Panc1 (cell line): Measurements from ENCODE around the gene ZNF333. TPM values are rescaled to one million over a fixed set of nuclear protein-coding genes. Genes with fewer than 3 reads are reported as not detected.

ENCODE experiments used
- ATAC-seq: fragments of 200-7000 bp; cut with Tn5 transposase; 2 replicates; pipeline ENCODE4 v1.9.1; 2020; ENCODE audit warnings: mild to moderate bottlenecking, moderate library complexity
- BruUV-seq: library from RNA; stranded (reverse); fragments of 400-500 nt; replicated peaks from 2 replicates; lab custom pipeline; 2021; lab: Mats Ljungman, UMichigan
- CTCF ChIA-PET: fragments of 300-600 bp; sonication (Branson Sonifier 250); formaldehyde crosslinking; loops from one replicate; lab custom pipeline; 2022; ENCODE audit warnings: antibody characterized with exemption; lab: Charles Lee
- POLR2A ChIA-PET: fragments of 300-600 bp; sonication (Branson Sonifier 250); formaldehyde crosslinking; loops from one replicate; lab custom pipeline; 2022; ENCODE audit warnings: antibody characterized with exemption; lab: Charles Lee
- DNase-seq: peaks from one replicate; pipeline ENCODE4 v3.0.0-alpha.2; 2010; ENCODE audit warnings: low read depth, low spot score
- H3K27ac ChIP-seq: 2 replicates; pipeline ENCODE4 v1.5.1; 2011; ENCODE audit warnings: mild to moderate bottlenecking, low read length, inconsistent platforms
- H3K27me3 ChIP-seq: fragments of 200-500 bp; sonication (Bioruptor generic); 2 replicates; pipeline ENCODE4 v1.6.0; 2014; ENCODE audit warnings: low read length, inconsistent platforms; ENCODE audit not compliant: control insufficient read depth, insufficient read depth
- H3K36me3 ChIP-seq: fragments of 200-500 bp; sonication (Bioruptor generic); 2 replicates; pipeline ENCODE4 v1.5.1; 2014; ENCODE audit warnings: inconsistent platforms, mild to moderate bottlenecking, low read length, moderate library complexity; ENCODE audit not compliant: control insufficient read depth, insufficient read depth
- H3K4me1 ChIP-seq: 2 replicates; pipeline ENCODE4 v1.5.1; 2011; ENCODE audit warnings: inconsistent platforms, mild to moderate bottlenecking, low read length, moderate library complexity; ENCODE audit not compliant: control insufficient read depth, insufficient read depth
- H3K4me3 ChIP-seq, 2 experiments: 2 replicates each; pipeline ENCODE4 v1.5.1; 2011 to 2012; ENCODE audit warnings: low read depth in 2 of 2, low read length in 2 of 2, mild to moderate bottlenecking in 2 of 2, inconsistent platforms in 1 of 2, moderate library complexity in 1 of 2
- H3K9me3 ChIP-seq: fragments of 200-500 bp; sonication (Bioruptor generic); 2 replicates; pipeline ENCODE4 v1.5.1; 2014; ENCODE audit warnings: low read depth, mild to moderate bottlenecking, inconsistent platforms, low read length, moderate library complexity; ENCODE audit not compliant: control insufficient read depth, insufficient read depth
- POLR2AphosphoS5 ChIP-seq: IDR thresholded peaks from 2 replicates; pipeline ENCODE4 v1.6.1; 2012; ENCODE audit warnings: mild to moderate bottlenecking, low read depth, low read length, moderate library complexity
- SIN3A ChIP-seq: IDR thresholded peaks from 2 replicates; pipeline ENCODE4 v1.6.1; 2012; ENCODE audit warnings: low read depth, mild to moderate bottlenecking, low read length, moderate library complexity, borderline replicate concordance; ENCODE audit not compliant: insufficient read depth
- TCF7L2 ChIP-seq: IDR thresholded peaks from 2 replicates; pipeline ENCODE4 v1.6.1; 2011; ENCODE audit warnings: mild to moderate bottlenecking, low read depth, low read length, inconsistent platforms
- in situ Hi-C: cut with HindIII; loops from 2 replicates; pipeline ENCODE4 v1.10.0; 2016; ENCODE audit warnings: low sequenced_read_pairs, low pct_unique_long_range_greater_than_20kb
- intact Hi-C: fragments of 100-400 bp; cut with micrococcal nuclease; formaldehyde crosslinking; loops from one replicate; pipeline ENCODE4 v1.10.0; 2022; ENCODE audit not compliant: unreplicated experiment
- total RNA-seq: library from RNA; stranded (reverse); gene quantifications from one replicate; pipeline ENCODE4 v1.2.1, GENCODE V29; 2021; ENCODE audit not compliant: unreplicated experiment
- TF ChIP-seq, protein P1 (sequence below): fragments of 450-650 bp; IDR thresholded peaks from 2 replicates; pipeline ENCODE4 v1.5.1; 2017; ENCODE audit warnings: mild to moderate bottlenecking
- TF ChIP-seq, protein P2 (sequence below), 2 experiments: IDR thresholded peaks; 2 replicates each; pipeline ENCODE4 v1.6.1; 2011 to 2012; ENCODE audit warnings: low read depth in 2 of 2, control low read depth in 1 of 2, low read length in 1 of 2, mild to moderate bottlenecking in 1 of 2, moderate library complexity in 1 of 2; ENCODE audit not compliant: insufficient read depth in 1 of 2

The ZNF333 gene
- total RNA-seq, 1 experiment from 2014 or later = 9.2 TPM

DNA sequence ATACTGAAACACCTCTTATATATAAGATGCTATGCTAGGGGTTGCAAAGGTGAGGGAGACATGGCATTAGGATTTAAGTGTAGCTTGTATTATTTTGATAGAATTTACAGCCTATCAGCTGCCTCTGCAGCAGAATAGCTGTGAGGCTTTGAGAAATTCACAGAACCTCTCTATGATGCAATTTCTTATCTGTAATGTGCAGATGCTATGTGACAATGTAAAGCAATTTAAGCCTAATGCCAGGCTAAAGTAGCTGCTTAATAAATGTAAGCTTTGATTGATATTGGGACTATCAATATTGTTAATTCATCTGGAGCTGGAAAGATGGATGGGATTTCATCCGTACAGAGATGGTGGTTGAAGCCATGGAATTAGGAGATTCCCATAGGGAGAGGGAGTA lies 16.8 kb upstream of the ZNF333 start:
- CTCF ChIA-PET = no interaction called here
- TF ChIP-seq, protein P1, sequence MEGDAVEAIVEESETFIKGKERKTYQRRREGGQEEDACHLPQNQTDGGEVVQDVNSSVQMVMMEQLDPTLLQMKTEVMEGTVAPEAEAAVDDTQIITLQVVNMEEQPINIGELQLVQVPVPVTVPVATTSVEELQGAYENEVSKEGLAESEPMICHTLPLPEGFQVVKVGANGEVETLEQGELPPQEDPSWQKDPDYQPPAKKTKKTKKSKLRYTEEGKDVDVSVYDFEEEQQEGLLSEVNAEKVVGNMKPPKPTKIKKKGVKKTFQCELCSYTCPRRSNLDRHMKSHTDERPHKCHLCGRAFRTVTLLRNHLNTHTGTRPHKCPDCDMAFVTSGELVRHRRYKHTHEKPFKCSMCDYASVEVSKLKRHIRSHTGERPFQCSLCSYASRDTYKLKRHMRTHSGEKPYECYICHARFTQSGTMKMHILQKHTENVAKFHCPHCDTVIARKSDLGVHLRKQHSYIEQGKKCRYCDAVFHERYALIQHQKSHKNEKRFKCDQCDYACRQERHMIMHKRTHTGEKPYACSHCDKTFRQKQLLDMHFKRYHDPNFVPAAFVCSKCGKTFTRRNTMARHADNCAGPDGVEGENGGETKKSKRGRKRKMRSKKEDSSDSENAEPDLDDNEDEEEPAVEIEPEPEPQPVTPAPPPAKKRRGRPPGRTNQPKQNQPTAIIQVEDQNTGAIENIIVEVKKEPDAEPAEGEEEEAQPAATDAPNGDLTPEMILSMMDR = no peak
- TF ChIP-seq, protein P2, sequence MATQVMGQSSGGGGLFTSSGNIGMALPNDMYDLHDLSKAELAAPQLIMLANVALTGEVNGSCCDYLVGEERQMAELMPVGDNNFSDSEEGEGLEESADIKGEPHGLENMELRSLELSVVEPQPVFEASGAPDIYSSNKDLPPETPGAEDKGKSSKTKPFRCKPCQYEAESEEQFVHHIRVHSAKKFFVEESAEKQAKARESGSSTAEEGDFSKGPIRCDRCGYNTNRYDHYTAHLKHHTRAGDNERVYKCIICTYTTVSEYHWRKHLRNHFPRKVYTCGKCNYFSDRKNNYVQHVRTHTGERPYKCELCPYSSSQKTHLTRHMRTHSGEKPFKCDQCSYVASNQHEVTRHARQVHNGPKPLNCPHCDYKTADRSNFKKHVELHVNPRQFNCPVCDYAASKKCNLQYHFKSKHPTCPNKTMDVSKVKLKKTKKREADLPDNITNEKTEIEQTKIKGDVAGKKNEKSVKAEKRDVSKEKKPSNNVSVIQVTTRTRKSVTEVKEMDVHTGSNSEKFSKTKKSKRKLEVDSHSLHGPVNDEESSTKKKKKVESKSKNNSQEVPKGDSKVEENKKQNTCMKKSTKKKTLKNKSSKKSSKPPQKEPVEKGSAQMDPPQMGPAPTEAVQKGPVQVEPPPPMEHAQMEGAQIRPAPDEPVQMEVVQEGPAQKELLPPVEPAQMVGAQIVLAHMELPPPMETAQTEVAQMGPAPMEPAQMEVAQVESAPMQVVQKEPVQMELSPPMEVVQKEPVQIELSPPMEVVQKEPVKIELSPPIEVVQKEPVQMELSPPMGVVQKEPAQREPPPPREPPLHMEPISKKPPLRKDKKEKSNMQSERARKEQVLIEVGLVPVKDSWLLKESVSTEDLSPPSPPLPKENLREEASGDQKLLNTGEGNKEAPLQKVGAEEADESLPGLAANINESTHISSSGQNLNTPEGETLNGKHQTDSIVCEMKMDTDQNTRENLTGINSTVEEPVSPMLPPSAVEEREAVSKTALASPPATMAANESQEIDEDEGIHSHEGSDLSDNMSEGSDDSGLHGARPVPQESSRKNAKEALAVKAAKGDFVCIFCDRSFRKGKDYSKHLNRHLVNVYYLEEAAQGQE (IDR thresholded peaks at IDR 0.05; ENCODE audit: insufficient read depth in 1 of 2, low read depth in 2 of 2, low read length in 1 of 2) = no peak
- BruUV-seq = no TSS peak
- intact Hi-C loops (no loop called here), in situ Hi-C loops (no loop called here)
- Histone ChIP-seq H3K4me3 (no peak overlapping the region), H3K36me3 (no peaks in the 10 kb centered on the region), H3K27me3 (peaks cover 2% of the 10 kb centered on the region; the same call in 1 of the 2 replicates), H3K27ac (no peak overlapping the region), H3K9me3 (no peaks in the 10 kb centered on the region; the same call in 1 of the 2 replicates), H3K4me1 (no peaks in the 10 kb centered on the region)
- POLR2A ChIA-PET = no interaction called here
- no peak for DNase-seq
- ATAC-seq = no peak

DNA sequence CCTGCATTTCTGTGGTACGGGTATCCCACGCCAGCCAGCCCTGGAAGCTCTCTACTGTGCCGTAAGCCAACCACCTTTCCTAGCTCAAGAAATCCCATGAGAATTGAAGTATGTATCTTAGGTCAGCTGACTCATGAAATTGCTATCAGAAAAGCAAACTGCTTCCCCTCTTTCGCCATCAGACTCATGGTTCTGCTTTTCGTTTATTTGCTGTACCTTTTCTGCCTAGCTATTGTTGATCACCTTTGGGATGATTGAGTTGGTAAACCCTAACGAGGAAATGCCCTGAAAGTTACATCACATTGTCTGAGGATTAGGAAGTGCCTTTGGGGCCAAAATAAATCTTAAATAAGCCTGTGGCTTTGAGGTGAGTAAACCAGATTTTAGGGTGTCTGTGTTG lies 15.1 kb upstream of the ZNF333 start, which contains the start of gene ADGRE3:
Gene ADGRE3 (minus strand): TSS at position 81 of the 400 bp plus-strand sequence. CDS start 74 bp downstream, at position 7.
- H3K27ac ChIP-seq = no peak within 1 kb of the TSS
- ChIA-PET POLR2A (no interaction called here), CTCF (interaction anchor here (0.7 kb wide), 1 partner anchor 79 kb away, joined by 4 read pairs; no protein-coding TSS in a partner anchor)
- H3K4me1 ChIP-seq = no peaks in the 10 kb centered on the region
- BruUV-seq = no TSS peak
- H3K9me3 ChIP-seq = no peaks in the 10 kb centered on the region; the same call in 1 of the 2 replicates
- no peaks in the 10 kb centered on the region for H3K36me3 ChIP-seq
- DNase-seq = no peak
- H3K4me3 ChIP-seq = no peak within 1 kb of the TSS
- intact Hi-C loops (loop anchor here (5.0 kb wide), 1 partner anchor 97 kb away; no protein-coding TSS in a partner anchor), in situ Hi-C loops (no loop called here)
- peaks cover 2% of the 10 kb centered on the region; the same call in 1 of the 2 replicates for H3K27me3 ChIP-seq
- TF ChIP-seq POLR2AphosphoS5 (no peak), SIN3A (no peak), TCF7L2 (no peak)
- TF ChIP-seq, protein P1 = no peak
- TF ChIP-seq, protein P2 (IDR thresholded peaks at IDR 0.05; ENCODE audit: insufficient read depth in 1 of 2, low read depth in 2 of 2, low read length in 1 of 2) = no peak
- ATAC-seq = no peak
